GM23338 (cell line): ENCODE data around the gene CDH12.

ENCODE experiments used
- CREB1 ChIP-seq: fragments of 250-450 bp; sonication (Bioruptor Pico); IDR thresholded peaks from 2 replicates; pipeline ENCODE4 v1.5.0; 2020; ENCODE audit warnings: low read depth, mild to moderate bottlenecking, moderate library complexity
- CTCF ChIP-seq, 2 experiments: fragments of 200-600 bp in 1 of 2; sonication (generic) in 1 of 2; conservative IDR thresholded peaks; 2 replicates each; pipeline versions ENCODE4 v1.5.1 to v1.6.1; 2016 to 2017; ENCODE audit warnings: antibody characterized with exemption in 2 of 2, low read depth in 2 of 2, mild to moderate bottlenecking in 2 of 2, moderate library complexity in 1 of 2
- EZH2 ChIP-seq: fragments of 200-600 bp; sonication (generic); IDR thresholded peaks from one replicate; pipeline ENCODE4 v1.8.0; 2017; ENCODE audit warnings: antibody characterized with exemption, mild to moderate bottlenecking, low read depth; ENCODE audit not compliant: unreplicated experiment
- NANOG ChIP-seq: IDR thresholded peaks from 2 replicates; pipeline ENCODE4 v1.6.1; 2016; ENCODE audit warnings: antibody characterized with exemption, borderline replicate concordance

- no peak for TF ChIP-seq EZH2
- TF ChIP-seq CTCF (conservative IDR thresholded peaks at IDR 0.05; ENCODE audit: low read depth in 2 of 2) = no peak
- no peak for TF ChIP-seq CREB1 (CRISPR knock-in tag)
- no peak for TF ChIP-seq NANOG
Observed at GRCh38 chr5:22495016-22495720, 358.0 kb downstream of the CDH12 start.
